Left cardiac atrium (tissue), 4 donors: ENCODE data around the gene GALNTL6. TPM values are rescaled to one million over a fixed set of nuclear protein-coding genes. Genes with fewer than 3 reads are reported as not detected.

Source experiments
- ATAC-seq, 2 donors: fragments of 200-7000 bp; cut with Tn5 transposase; one replicate each; pipeline ENCODE4 v1.9.1; 2020; ENCODE audit warnings: mild to moderate bottlenecking in 2 of 2, moderate library complexity in 2 of 2
- DNase-seq: peaks from one replicate; pipeline ENCODE4 v3.0.0-alpha.2; 2020
- intact Hi-C, 2 donors: fragments of 100-400 bp; cut with DNase I; formaldehyde crosslinking; loops; one replicate each; pipeline versions ENCODE4 v1.14.1 to v1.15.1; 2022 to 2023
- total RNA-seq, 2 donors: library from RNA; stranded (reverse); fragmentation: NEBNext Ultra II Directional; extraction: Animal tissue kit (Norgen Biotek cat#: 25700); gene quantifications; one replicate each; pipeline ENCODE4 v1.2.1, GENCODE V29; 2021
- donor health status: DM: no; HTN: yes; CAD: no.
- donor health status: DM: no; HTN: yes; CAD: no; lungs with severe emphysema.
- donor health status: DM: yes; HTN: yes; CAD: no.
- donor health status: Dilated cardiomyopathy.

The GALNTL6 gene
- total RNA-seq, 2 donors from 2014 or later, result not detected

DNA sequence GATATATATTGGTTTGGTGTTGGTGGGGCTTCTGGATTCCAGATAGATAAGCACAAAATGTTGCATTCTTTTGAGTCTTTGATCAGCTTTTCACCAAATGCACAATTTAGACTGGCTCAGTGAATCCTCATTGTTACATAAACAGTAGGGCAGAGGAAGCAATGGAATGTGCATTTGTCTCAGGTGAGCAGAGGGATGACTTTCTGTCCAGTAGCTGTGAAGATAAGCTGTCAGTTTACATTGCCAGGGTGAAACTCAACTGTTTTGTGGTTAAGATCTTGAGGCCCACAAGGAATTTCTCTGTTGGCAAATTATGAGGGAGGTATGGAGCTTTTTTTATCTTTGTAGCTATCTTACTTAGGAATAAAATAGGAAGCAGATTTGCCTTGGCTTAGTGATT is 168.0 kb downstream of the GALNTL6 start:
- intact Hi-C loops, result no loop called here
- ATAC-seq (no peak), DNase-seq (no peak)

- intact Hi-C loops, result no loop called here
- no peak for DNase-seq
- ATAC-seq, result no peak
These were observed 171.0 kb downstream of the GALNTL6 start for GRCh38 chr4:171983935-171984805.

DNA sequence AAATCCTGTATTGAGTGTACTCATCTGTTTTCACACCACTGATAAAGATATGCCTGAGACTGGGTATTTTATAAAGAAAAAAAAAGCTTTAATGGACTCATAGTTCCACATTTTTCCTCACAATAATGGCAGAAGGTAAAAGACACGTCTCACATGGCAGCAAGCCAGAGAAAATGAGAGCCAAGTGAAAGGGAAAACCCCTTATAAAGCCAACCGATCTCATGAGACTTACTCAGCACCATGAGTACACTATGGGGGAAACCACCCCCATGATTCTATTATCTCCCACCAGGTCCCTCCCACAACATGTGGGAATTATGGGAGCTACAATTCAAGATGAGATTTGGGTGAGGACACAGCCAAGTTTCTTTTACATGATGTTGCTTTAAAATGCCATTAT is 171.9 kb downstream of the GALNTL6 start:
- DNase-seq (no peak), ATAC-seq (no peak)
- intact Hi-C loops, result no loop called here

DNA sequence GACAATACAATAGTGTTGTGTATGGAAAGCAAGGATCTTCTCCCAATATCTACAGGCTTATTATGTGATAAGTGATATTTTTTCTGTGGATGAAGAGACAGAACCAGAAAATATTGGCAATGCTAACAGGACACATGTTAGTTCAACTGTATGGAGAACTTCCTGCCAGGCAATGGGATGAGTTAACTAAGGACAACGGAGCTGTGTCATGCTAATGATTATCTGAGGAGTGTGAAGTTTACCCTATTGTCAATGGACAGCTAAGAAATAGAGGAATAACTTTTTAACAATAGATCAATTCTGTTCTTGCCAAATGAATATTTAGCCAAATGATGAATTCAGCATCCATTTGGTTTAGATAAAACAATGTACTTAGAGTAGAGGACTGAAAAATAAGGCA is 180.0 kb downstream of the GALNTL6 start:
- DNase-seq (no peak), ATAC-seq (no peak)
- intact Hi-C loops, result no loop called here

DNA sequence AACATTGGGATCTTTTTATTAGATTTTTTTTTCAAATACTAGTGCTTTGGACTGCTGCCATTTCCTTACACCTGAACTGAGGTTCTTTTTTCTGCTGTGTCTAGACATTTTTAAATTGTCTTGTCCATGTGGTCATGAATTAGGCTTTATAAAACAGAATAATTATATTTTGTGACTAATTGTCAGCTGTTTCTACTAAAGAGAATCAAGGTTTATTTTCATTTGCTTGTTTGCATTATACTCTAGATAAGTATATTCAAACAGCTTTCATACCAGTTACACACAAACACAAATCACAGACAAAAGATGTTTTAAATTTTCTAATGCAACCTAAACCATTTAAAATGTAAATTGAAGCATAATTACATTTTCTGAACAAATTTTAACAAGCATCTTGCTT is 194.7 kb downstream of the GALNTL6 start:
- DNase-seq, result no peak
- ATAC-seq, result no peak
- intact Hi-C loops, result no loop called here

- ATAC-seq (no peak), DNase-seq (no peak)
- intact Hi-C loops, result no loop called here
These were observed 196.4 kb downstream of the GALNTL6 start for GRCh38 chr4:172009446-172010230.

- intact Hi-C loops, result no loop called here
- no peak for ATAC-seq
- no peak for DNase-seq
These were observed 198.0 kb downstream of the GALNTL6 start for GRCh38 chr4:172011196-172011595.

DNA sequence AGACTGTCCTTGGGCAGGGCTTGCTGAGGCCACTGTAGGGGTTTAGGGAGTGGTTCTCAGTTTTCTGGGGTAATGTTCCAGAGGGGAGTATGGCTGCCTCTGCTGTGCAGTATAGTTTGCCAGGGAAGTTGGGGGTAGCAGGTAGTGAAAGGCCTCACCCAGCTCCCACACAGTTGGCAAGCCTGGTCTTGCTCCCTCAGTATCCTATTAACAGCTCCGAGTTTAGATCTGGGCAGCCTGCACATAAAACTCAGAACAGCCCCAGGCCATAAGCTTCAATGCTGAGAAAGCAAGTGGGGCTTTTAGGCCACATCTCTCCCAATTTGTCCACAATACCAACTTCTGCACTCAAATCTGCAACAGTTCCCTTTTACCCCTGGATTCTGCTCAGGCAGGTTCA is 205.2 kb downstream of the GALNTL6 start:
- intact Hi-C loops, result no loop called here
- ATAC-seq, result no peak
- no peak for DNase-seq

GRCh38 chr4:172035562-172035961 is 222.4 kb downstream of the GALNTL6 start:
- intact Hi-C loops, result no loop called here
- DNase-seq (no peak), ATAC-seq (no peak)

DNA sequence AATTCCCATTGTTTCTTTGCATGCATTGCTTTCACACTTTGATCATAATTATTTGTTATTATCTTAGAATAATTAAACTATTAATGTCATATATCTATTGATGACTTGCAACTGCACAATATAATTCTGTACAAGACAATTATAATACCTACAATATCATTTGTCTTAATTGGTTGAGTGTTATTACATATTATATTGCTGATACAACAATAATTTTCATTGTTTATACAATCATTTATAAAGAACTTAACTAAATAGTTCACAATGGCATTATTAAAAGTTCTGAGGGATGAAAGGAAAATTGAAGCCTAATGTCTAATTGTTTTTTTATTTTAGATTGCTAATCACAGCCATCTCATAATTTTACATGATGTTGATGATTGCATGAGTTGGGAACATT is 227.6 kb downstream of the GALNTL6 start:
- ATAC-seq (no peak), DNase-seq (no peak)
- intact Hi-C loops, result no loop called here

DNA sequence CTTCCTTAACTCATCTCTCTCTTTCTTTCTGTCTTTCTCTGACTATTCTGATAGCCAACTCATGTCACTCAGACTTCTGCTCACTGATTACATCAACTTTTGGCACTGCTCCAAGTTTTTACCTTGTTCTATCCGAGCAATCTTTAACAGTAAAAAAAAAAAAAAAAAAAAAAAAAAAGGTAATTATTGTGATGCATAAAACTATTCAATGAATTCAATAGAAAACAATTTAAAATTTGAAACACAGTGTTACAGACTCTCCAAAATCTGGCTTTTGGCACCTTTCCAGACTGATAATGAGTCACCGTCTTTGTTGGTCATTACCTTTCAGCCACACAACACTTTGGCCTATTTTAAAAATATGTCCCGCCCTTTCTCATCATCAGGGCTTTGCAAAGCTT is 229.5 kb downstream of the GALNTL6 start:
- DNase-seq (no peak), ATAC-seq (no peak)
- intact Hi-C loops, result no loop called here

DNA sequence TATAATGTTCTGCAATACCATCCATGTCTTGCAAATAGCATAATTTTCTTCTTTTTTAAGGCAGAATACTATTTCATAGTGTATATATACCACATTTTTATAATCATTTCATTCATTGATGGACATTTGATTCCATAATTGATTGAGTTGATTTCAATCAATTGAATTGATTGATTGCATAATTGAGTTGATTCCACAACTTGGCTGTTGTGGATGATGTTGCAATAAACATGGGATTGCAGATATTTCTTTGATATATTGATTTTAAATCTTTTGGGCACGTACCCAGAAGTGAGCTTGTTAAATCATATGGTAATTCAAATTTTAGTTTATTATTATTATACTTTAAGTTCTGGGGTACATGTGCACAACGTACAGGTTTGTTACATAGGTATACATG is 232.8 kb downstream of the GALNTL6 start:
- DNase-seq (no peak), ATAC-seq (no peak)
- intact Hi-C loops, result no loop called here

- no peak for DNase-seq
- intact Hi-C loops, result no loop called here
- no peak for ATAC-seq
These were observed 235.5 kb downstream of the GALNTL6 start for GRCh38 chr4:172048666-172049065.

DNA sequence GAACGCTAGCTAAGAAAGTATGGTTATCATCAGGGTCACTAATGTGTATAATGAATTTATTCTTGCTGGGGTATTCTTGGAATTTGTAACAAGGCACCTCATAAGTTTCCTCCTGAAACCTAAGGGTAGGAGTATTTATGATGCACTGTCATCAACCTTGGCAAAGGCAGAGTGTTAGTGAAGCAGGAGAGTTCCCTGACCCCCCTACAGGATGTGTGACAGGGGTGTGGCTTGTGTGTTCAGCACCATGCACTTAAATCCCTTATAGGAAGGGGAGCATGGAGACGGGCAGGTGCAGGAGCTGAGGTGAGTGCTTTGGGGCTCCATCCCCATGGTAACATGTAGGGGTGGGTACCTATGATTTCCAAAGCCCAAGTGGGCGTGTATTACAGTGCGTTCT is 237.7 kb downstream of the GALNTL6 start:
- intact Hi-C loops, result no loop called here
- no peak for ATAC-seq

GRCh38 chr4:172055046-172055445 is 241.8 kb downstream of the GALNTL6 start:
- no peak for ATAC-seq
- intact Hi-C loops, result no loop called here
- DNase-seq, result no peak

More for the DNA sequence above, 237.7 kb downstream of the GALNTL6 start:
- DNase-seq, result no peak

DNA sequence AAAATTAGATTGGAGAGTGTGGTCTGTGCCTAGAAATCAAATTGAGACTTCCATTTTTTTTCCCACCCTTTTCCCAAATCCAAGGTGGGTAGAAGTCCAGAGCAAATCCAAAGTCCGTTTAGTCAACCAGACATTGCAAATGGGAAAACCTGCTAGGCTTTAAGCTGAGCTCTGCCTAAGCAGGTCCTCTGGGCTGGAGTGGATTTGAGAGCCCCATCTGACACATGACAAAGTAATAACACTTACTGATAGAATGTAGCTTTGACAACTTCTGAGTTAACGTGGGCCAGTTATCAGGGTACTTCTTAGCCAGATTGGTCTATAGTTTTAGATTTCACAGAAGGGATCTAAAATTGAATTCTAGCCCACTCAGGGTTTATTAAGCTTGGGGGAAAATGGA is 242.3 kb downstream of the GALNTL6 start:
- intact Hi-C loops, result no loop called here
- no peak for ATAC-seq
- DNase-seq, result no peak

DNA sequence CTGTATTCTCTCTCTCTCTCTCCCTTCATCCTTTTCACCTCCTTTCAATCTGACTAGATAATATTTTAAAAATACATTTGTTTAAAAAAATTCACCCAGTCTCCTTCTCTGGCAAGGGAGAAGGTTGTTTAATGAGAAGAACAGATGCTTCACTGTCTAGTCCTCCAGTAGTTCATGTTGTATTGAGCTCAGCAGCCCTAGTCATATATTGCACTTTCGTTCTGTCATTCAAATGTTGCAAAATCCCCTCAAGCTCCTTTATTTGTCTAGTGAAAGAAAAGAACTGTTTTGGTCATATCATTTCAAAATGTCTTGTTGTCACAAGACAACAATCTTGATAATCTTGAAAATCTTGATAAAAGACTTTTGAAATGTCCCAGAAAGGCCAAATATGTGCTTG is 248.0 kb downstream of the GALNTL6 start:
- DNase-seq (no peak), ATAC-seq (no peak)
- intact Hi-C loops, result no loop called here

DNA sequence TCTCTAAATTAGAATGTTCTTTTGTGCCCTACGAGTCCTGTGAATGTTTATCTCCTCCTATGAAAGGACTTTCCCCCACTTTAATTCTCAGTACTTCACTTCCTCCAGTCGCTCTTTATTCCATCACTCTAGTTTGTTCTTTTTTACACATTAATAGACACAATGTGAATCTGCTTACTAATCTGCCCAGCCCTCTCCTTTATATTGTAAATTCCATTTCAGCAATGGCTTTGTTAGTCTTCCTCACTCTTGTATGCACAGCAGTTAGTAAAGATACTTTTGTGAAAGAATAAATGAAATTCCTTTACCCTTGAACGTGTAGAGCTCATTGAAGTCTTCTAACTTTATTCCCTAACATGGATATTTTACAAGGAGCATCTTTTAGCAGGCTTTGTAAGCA is 255.3 kb downstream of the GALNTL6 start:
- intact Hi-C loops, result no loop called here
- DNase-seq, result no peak
- ATAC-seq, result no peak

DNA sequence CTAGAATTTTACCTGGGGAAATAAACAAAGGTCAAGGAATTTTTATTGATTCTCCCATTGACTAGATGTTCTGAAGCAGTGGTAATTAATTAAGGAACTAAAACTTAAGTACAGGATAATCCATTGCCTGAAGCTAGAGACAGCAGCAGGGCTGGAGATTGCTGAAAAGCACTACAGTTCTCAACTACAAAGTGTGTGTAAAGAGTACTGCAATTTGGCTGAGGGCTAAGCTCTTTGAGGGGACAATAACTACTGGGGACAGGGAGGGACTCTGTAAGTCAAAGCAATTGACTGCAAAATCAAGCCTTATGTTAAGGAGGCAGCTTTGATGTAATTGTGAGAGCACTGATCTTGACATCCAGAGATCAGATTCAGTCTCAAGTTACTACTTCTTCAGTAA is 260.4 kb downstream of the GALNTL6 start:
- DNase-seq, result no peak
- no peak for ATAC-seq
- intact Hi-C loops, result no loop called here

DNA sequence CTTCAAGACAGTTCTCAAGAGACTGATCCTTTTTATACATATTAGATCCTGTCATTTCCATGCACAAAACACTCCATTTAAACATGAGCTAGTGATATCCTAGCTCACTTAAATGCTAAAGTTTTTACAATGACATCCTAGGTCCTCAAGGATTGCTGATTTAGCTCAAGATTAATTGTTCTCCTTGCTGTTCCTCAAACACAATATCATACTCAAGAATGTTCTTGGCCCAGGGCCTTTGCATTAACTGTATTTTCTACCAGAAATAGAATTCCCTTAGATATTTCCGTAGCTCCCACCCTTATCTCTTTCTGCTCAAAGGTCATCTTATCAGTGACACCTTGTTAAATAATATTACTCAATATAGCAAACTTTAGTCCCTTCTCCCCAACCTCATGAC is 270.1 kb downstream of the GALNTL6 start:
- intact Hi-C loops, result no loop called here
- ATAC-seq (no peak), DNase-seq (no peak)

DNA sequence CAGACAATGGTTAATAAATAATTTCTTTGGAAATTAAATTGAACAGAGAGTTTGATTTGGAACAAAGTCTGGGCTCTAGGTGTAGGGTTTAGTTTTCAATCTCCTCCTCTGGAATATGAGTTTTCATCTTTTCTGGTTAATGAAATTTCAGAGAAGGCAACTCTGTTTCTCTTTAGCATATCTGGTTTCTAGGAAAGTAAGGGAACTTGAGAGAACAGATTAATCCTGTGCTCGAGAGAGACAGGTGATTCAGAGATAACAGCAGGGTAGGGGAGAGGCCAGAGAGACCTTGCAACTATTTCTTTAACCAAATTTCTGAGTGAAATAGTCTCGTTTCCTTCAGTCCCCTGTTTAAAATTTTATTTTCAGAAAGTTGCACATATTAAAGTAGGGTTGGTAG is 275.4 kb downstream of the GALNTL6 start:
- DNase-seq (no peak), ATAC-seq (no peak)
- intact Hi-C loops, result no loop called here
